ENCODE results near the gene POLR2I. TPM values are rescaled to one million over a fixed set of nuclear protein-coding genes. Genes with fewer than 3 reads are reported as not detected.

The POLR2I gene
- total RNA-seq, 1 experiment from 2014 or later, result 121 TPM

GRCh38 chr19:36115453-36116343, 1.0 kb upstream of the POLR2I start, which contains the start of gene TBCB:
Gene TBCB (plus strand): TSS chr19:36115468. CDS start chr19:36115561, 93 bp downstream.
- DNase-seq, result peak; percentile 97
- Histone ChIP-seq H3K4me3 (ENCODE audit: insufficient read depth, low read depth, low read length) (peak within 1 kb of the TSS; percentile 95), H3K36me3 (replicated peaks; ENCODE audit: control insufficient read depth, insufficient read depth, low read length) (peaks cover 8% of the 10 kb centered on the region)

GRCh38 chr19:36113894-36114720, 568 bp downstream of the POLR2I start:
- Histone ChIP-seq H3K27me3 (ENCODE audit: control insufficient read depth, insufficient read depth, low read length) (no peaks in the 10 kb centered on the region), H3K36me3 (replicated peaks; ENCODE audit: control insufficient read depth, insufficient read depth, low read length) (peaks cover 8% of the 10 kb centered on the region), H3K4me3 (ENCODE audit: insufficient read depth, low read depth, low read length) (peak overlapping the region; percentile 95)
- peak; percentile 83 for DNase-seq

More at GRCh38 chr19:36115453-36116343, 1.0 kb upstream of the POLR2I start, which contains the start of gene TBCB:
- no peaks in the 10 kb centered on the region for H3K27me3 ChIP-seq (ENCODE audit: control insufficient read depth, insufficient read depth, low read length)

- no peak for DNase-seq
- Histone ChIP-seq H3K27me3 (ENCODE audit: control insufficient read depth, insufficient read depth, low read length) (no peaks in the 10 kb centered on the region), H3K36me3 (replicated peaks; ENCODE audit: control insufficient read depth, insufficient read depth, low read length) (peaks cover 8% of the 10 kb centered on the region), H3K4me3 (ENCODE audit: insufficient read depth, low read depth, low read length) (peak overlapping the region; percentile 95)
These were observed 1.2 kb downstream of the POLR2I start for GRCh38 chr19:36113425-36113824.

GRCh38 chr19:36112678-36113077, 2.0 kb downstream of the POLR2I start:
- H3K4me3 ChIP-seq (ENCODE audit: insufficient read depth, low read depth, low read length), result no peak overlapping the region
- H3K36me3 ChIP-seq (replicated peaks; ENCODE audit: control insufficient read depth, insufficient read depth, low read length), result peaks cover 7% of the 10 kb centered on the region
- peak; percentile 10 for DNase-seq
- no peaks in the 10 kb centered on the region for H3K27me3 ChIP-seq (ENCODE audit: control insufficient read depth, insufficient read depth, low read length)

- Histone ChIP-seq H3K27me3 (ENCODE audit: control insufficient read depth, insufficient read depth, low read length) (no peaks in the 10 kb centered on the region), H3K4me3 (ENCODE audit: insufficient read depth, low read depth, low read length) (no peak overlapping the region), H3K36me3 (replicated peaks; ENCODE audit: control insufficient read depth, insufficient read depth, low read length) (peaks cover 5% of the 10 kb centered on the region)
- no peak for DNase-seq
These were observed 3.5 kb downstream of the POLR2I start for GRCh38 chr19:36111200-36111539.

GRCh38 chr19:36110487-36111199, 4.0 kb downstream of the POLR2I start, which contains the start of gene OVOL3:
Gene OVOL3 (plus strand): TSS chr19:36111143. CDS start chr19:36111203, 60 bp downstream.
- peaks cover 3% of the 10 kb centered on the region for H3K36me3 ChIP-seq (replicated peaks; ENCODE audit: control insufficient read depth, insufficient read depth, low read length)
- H3K4me3 ChIP-seq (ENCODE audit: insufficient read depth, low read depth, low read length), result no peak within 1 kb of the TSS
- no peaks in the 10 kb centered on the region for H3K27me3 ChIP-seq (ENCODE audit: control insufficient read depth, insufficient read depth, low read length)
- DNase-seq, result peak; percentile 86

GRCh38 chr19:36108684-36109083, 6.0 kb downstream of the POLR2I start:
- peaks cover 13% of the 10 kb centered on the region for H3K36me3 ChIP-seq (replicated peaks; ENCODE audit: control insufficient read depth, insufficient read depth, low read length)
- H3K27me3 ChIP-seq (ENCODE audit: control insufficient read depth, insufficient read depth, low read length), result no peaks in the 10 kb centered on the region
- no peak for DNase-seq

GRCh38 chr19:36106991-36107390, 7.7 kb downstream of the POLR2I start:
- Histone ChIP-seq H3K4me3 (ENCODE audit: insufficient read depth, low read depth, low read length) (no peak overlapping the region), H3K36me3 (replicated peaks; ENCODE audit: control insufficient read depth, insufficient read depth, low read length) (peaks cover 25% of the 10 kb centered on the region), H3K27me3 (ENCODE audit: control insufficient read depth, insufficient read depth, low read length) (no peaks in the 10 kb centered on the region)
- DNase-seq, result no peak

More at GRCh38 chr19:36108684-36109083, 6.0 kb downstream of the POLR2I start:
- H3K4me3 ChIP-seq (ENCODE audit: insufficient read depth, low read depth, low read length), result no peak overlapping the region

- Histone ChIP-seq H3K27me3 (ENCODE audit: control insufficient read depth, insufficient read depth, low read length) (no peaks in the 10 kb centered on the region), H3K36me3 (replicated peaks; ENCODE audit: control insufficient read depth, insufficient read depth, low read length) (peaks cover 26% of the 10 kb centered on the region), H3K4me3 (ENCODE audit: insufficient read depth, low read depth, low read length) (no peak overlapping the region)
- DNase-seq, result no peak
These were observed 8.2 kb downstream of the POLR2I start for GRCh38 chr19:36106441-36106840.

GRCh38 chr19:36103842-36104552, 10.7 kb downstream of the POLR2I start:
- H3K27me3 ChIP-seq (ENCODE audit: control insufficient read depth, insufficient read depth, low read length), result no peaks in the 10 kb centered on the region
- DNase-seq, result no peak
- H3K4me3 ChIP-seq (ENCODE audit: insufficient read depth, low read depth, low read length), result no peak overlapping the region
- peaks cover 36% of the 10 kb centered on the region for H3K36me3 ChIP-seq (replicated peaks; ENCODE audit: control insufficient read depth, insufficient read depth, low read length)

GRCh38 chr19:36103040-36103626, 11.5 kb downstream of the POLR2I start:
- no peak overlapping the region for H3K4me3 ChIP-seq (ENCODE audit: insufficient read depth, low read depth, low read length)
- no peak for DNase-seq
- H3K27me3 ChIP-seq (ENCODE audit: control insufficient read depth, insufficient read depth, low read length), result no peaks in the 10 kb centered on the region
- peaks cover 39% of the 10 kb centered on the region for H3K36me3 ChIP-seq (replicated peaks; ENCODE audit: control insufficient read depth, insufficient read depth, low read length)

- DNase-seq, result no peak
- peaks cover 43% of the 10 kb centered on the region for H3K36me3 ChIP-seq (replicated peaks; ENCODE audit: control insufficient read depth, insufficient read depth, low read length)
- no peaks in the 10 kb centered on the region for H3K27me3 ChIP-seq (ENCODE audit: control insufficient read depth, insufficient read depth, low read length)
- no peak overlapping the region for H3K4me3 ChIP-seq (ENCODE audit: insufficient read depth, low read depth, low read length)
These were observed 12.9 kb downstream of the POLR2I start for GRCh38 chr19:36101550-36102327.

- Histone ChIP-seq H3K36me3 (replicated peaks; ENCODE audit: control insufficient read depth, insufficient read depth, low read length) (peaks cover 46% of the 10 kb centered on the region), H3K27me3 (ENCODE audit: control insufficient read depth, insufficient read depth, low read length) (no peaks in the 10 kb centered on the region), H3K4me3 (ENCODE audit: insufficient read depth, low read depth, low read length) (no peak overlapping the region)
- DNase-seq, result no peak
These were observed 14.2 kb downstream of the POLR2I start for GRCh38 chr19:36100476-36100875.

All from H7 (cell line).